WTC11 (cell line): ENCODE results near the gene RBCK1. TPM values are rescaled to one million over a fixed set of nuclear protein-coding genes. Genes with fewer than 3 reads are reported as not detected.

Source experiments
- ATAC-seq: fragments of 200-7000 bp; cut with Tn5 transposase; 2 replicates; pipeline ENCODE4 v1.10.0; 2021; ENCODE audit warnings: mild to moderate bottlenecking, moderate library complexity
- CTCF ChIA-PET: fragments of 300-600 bp; sonication (Branson Sonifier 250); formaldehyde crosslinking; loops from one replicate; lab custom pipeline; 2021; ENCODE audit warnings: antibody characterized with exemption; lab: Charles Lee
- POLR2A ChIA-PET: fragments of 350-600 bp; sonication (Branson Sonifier 250); formaldehyde crosslinking; loops from one replicate; lab custom pipeline; 2021; ENCODE audit warnings: antibody characterized with exemption; lab: Charles Lee
- DNase-seq: peaks from one replicate; pipeline ENCODE4 v3.0.0; 2021; ENCODE audit warnings: low spot score
- H3K27ac Mint-ChIP-seq: 2 replicates; pipeline ENCODE4 v1.8.0; 2021; ENCODE audit warnings: mixed read lengths
- H3K27me3 Mint-ChIP-seq: 2 replicates; pipeline ENCODE4 v1.8.0; 2021; ENCODE audit warnings: low read depth, mild to moderate bottlenecking, moderate library complexity, mixed read lengths
- H3K36me3 Mint-ChIP-seq: 2 replicates; pipeline ENCODE4 v1.8.0; 2021; ENCODE audit warnings: mixed read lengths
- H3K4me1 Mint-ChIP-seq: 2 replicates; pipeline ENCODE4 v1.8.0; 2022; ENCODE audit warnings: mixed read lengths
- H3K4me3 Mint-ChIP-seq: 2 replicates; pipeline ENCODE4 v1.8.0; 2021; ENCODE audit warnings: mild to moderate bottlenecking, moderate library complexity, mixed read lengths
- H3K9me3 Mint-ChIP-seq: 2 replicates; pipeline ENCODE4 v1.8.0; 2021; ENCODE audit warnings: mixed read lengths
- CREM ChIP-seq: sonication (generic); formaldehyde crosslinking; IDR thresholded peaks from 2 replicates; pipeline ENCODE4 v1.8.1; 2022; ENCODE audit warnings: mild to moderate bottlenecking, missing genetic modification reagents, moderate library complexity
- ELF4 ChIP-seq: sonication (generic); formaldehyde crosslinking; IDR thresholded peaks from 2 replicates; pipeline ENCODE4 v1.8.1; 2022; ENCODE audit warnings: low read depth, mild to moderate bottlenecking, moderate library complexity, missing genetic modification reagents
- ESRRA ChIP-seq: sonication (generic); formaldehyde crosslinking; IDR thresholded peaks from 2 replicates; pipeline ENCODE4 v1.8.1; 2022; ENCODE audit warnings: mild to moderate bottlenecking, missing genetic modification reagents, borderline replicate concordance
- GRHL2 ChIP-seq: fragments of 250-450 bp; sonication (Bioruptor Pico); IDR thresholded peaks from 2 replicates; pipeline ENCODE4 v1.8.0; 2022; ENCODE audit warnings: mild to moderate bottlenecking, moderate library complexity; ENCODE audit not compliant: insufficient replicate concordance, severe bottlenecking
- JAZF1 ChIP-seq: fragments of 250-450 bp; sonication (Bioruptor Pico); IDR thresholded peaks from 2 replicates; pipeline ENCODE4 v1.9.0; 2021; ENCODE audit warnings: moderate library complexity, mild to moderate bottlenecking, inconsistent platforms
- NFE2L1 ChIP-seq: sonication (generic); formaldehyde crosslinking; IDR thresholded peaks from 2 replicates; pipeline ENCODE4 v1.8.1; 2023; ENCODE audit warnings: missing genetic modification reagents
- OVOL2 ChIP-seq: fragments of 250-450 bp; sonication (Bioruptor Pico); IDR thresholded peaks from 2 replicates; pipeline ENCODE4 v1.9.0; 2021; ENCODE audit warnings: mild to moderate bottlenecking, borderline replicate concordance
- TEAD4 ChIP-seq: sonication (generic); formaldehyde crosslinking; IDR thresholded peaks from 2 replicates; pipeline ENCODE4 v1.8.0; 2022; ENCODE audit warnings: mild to moderate bottlenecking, missing genetic modification reagents
- ZNF671 ChIP-seq: fragments of 250-450 bp; sonication (Bioruptor Pico); IDR thresholded peaks from 2 replicates; pipeline ENCODE4 v1.8.0; 2021; ENCODE audit warnings: mild to moderate bottlenecking
- total RNA-seq: library from RNA; stranded (reverse); gene quantifications from 3 replicates; pipeline ENCODE4 v1.2.3, GENCODE V29; 2021
- TF ChIP-seq, protein P1 (sequence below): sonication (generic); formaldehyde crosslinking; IDR thresholded peaks from 2 replicates; pipeline ENCODE4 v1.8.0; 2023; ENCODE audit warnings: mild to moderate bottlenecking, missing genetic modification reagents
- TF ChIP-seq, protein P2 (sequence below): fragments of 250-450 bp; sonication (Bioruptor Pico); IDR thresholded peaks from 2 replicates; pipeline ENCODE4 v1.9.0; 2021; ENCODE audit warnings: moderate library complexity, mild to moderate bottlenecking, inconsistent platforms, borderline replicate concordance
- TF ChIP-seq, protein P3 (sequence below): fragments of 250-450 bp; sonication (Bioruptor Pico); conservative IDR thresholded peaks from 2 replicates; pipeline ENCODE4 v1.9.0; 2021; ENCODE audit warnings: mild to moderate bottlenecking
- TF ChIP-seq, protein P4 (sequence below): sonication (generic); formaldehyde crosslinking; IDR thresholded peaks from 2 replicates; pipeline ENCODE4 v1.8.1; 2023; ENCODE audit warnings: mild to moderate bottlenecking, missing genetic modification reagents, borderline replicate concordance
- TF ChIP-seq, protein P5 (sequence below): fragments of 250-450 bp; sonication (Bioruptor Pico); IDR thresholded peaks from 2 replicates; pipeline ENCODE4 v1.8.0; 2021; ENCODE audit warnings: mild to moderate bottlenecking
- TF ChIP-seq, protein P6 (sequence below): fragments of 250-450 bp; sonication (Bioruptor Pico); IDR thresholded peaks from 2 replicates; pipeline ENCODE4 v1.9.0; 2021; ENCODE audit warnings: mild to moderate bottlenecking

RBCK1 gene
- total RNA-seq, 1 experiment from 2014 or later = 75.2 TPM

DNA sequence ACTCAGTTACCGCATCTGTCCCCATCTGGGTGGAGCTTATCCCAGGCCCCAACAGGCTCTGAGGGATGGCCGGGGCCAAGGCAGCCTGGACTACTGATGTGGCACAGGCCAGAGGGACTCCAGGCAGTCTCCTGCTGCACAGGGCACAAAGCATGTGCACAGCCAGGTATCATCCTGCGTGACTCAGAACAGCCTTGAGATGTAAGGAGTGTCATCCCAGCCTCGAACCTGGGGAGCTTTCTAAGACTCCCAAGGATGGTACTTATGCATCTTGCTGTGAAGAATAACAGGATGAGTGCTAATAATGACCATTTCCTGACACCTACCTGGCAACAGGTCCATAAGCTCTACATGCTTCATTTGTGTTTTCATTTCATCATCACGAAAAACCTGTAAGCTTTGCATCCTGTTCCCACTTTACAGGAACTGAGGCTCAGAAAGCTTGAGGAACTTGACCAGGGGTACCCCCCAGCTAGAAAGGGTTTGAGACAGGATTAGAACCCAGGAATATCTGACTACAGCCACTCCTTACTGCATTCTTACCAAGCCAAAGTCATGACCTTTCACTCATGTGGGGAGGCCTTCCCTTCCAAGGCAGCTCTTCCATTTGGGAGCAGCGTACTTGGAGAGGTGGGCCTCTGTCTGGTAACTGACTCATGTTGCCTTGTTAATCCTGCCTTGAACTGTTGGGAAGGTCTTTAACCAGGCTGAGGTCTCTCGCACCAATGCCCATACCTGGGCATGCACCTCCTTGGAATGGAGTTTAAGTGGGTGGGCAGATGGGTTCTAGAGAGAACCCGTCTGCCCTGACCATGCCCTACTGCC is 25.6 kb upstream of the RBCK1 start:
- Mint-ChIP-seq H3K4me3 (peak overlapping the region; percentile 66), H3K27ac (no peak overlapping the region), H3K4me1 (no peaks in the 10 kb centered on the region)

More for the DNA sequence above, 25.6 kb upstream of the RBCK1 start:
- Mint-ChIP-seq H3K9me3 (no peaks in the 10 kb centered on the region), H3K36me3 (no peaks in the 10 kb centered on the region), H3K27me3 (peaks cover 25% of the 10 kb centered on the region)
- POLR2A ChIA-PET = interaction anchor here (0.8 to 1.6 kb wide), 5 partner anchors 25 to 193 kb away, joined by 3 to 10 read pairs (median 4); partner anchors contain the start of genes CSNK2A1, RBCK1 and SOX12
- ATAC-seq = peak; percentile 17
- CTCF ChIA-PET = interaction anchor here (1.2 to 5.3 kb wide), 5 partner anchors 12 to 49 kb away, joined by 4 to 30 read pairs (median 7); no protein-coding TSS in a partner anchor
- DNase-seq = no peak
- TF ChIP-seq, protein P1, sequence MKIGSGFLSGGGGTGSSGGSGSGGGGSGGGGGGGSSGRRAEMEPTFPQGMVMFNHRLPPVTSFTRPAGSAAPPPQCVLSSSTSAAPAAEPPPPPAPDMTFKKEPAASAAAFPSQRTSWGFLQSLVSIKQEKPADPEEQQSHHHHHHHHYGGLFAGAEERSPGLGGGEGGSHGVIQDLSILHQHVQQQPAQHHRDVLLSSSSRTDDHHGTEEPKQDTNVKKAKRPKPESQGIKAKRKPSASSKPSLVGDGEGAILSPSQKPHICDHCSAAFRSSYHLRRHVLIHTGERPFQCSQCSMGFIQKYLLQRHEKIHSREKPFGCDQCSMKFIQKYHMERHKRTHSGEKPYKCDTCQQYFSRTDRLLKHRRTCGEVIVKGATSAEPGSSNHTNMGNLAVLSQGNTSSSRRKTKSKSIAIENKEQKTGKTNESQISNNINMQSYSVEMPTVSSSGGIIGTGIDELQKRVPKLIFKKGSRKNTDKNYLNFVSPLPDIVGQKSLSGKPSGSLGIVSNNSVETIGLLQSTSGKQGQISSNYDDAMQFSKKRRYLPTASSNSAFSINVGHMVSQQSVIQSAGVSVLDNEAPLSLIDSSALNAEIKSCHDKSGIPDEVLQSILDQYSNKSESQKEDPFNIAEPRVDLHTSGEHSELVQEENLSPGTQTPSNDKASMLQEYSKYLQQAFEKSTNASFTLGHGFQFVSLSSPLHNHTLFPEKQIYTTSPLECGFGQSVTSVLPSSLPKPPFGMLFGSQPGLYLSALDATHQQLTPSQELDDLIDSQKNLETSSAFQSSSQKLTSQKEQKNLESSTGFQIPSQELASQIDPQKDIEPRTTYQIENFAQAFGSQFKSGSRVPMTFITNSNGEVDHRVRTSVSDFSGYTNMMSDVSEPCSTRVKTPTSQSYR (CRISPR knock-in tag) = no peak
- TF ChIP-seq CREM (CRISPR knock-in tag) (no peak), GRHL2 (CRISPR knock-in tag) (no peak), ZNF671 (CRISPR knock-in tag) (no peak), ESRRA (CRISPR knock-in tag) (no peak), ELF4 (CRISPR knock-in tag) (no peak), OVOL2 (CRISPR knock-in tag) (no peak), TEAD4 (CRISPR knock-in tag) (no peak), NFE2L1 (no peak), JAZF1 (CRISPR knock-in tag) (no peak)
- TF ChIP-seq, protein P2, sequence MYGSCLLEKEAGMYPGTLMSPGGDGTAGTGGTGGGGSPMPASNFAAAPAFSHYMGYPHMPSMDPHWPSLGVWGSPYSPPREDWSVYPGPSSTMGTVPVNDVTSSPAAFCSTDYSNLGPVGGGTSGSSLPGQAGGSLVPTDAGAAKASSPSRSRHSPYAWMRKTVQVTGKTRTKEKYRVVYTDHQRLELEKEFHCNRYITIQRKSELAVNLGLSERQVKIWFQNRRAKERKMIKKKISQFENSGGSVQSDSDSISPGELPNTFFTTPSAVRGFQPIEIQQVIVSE (CRISPR knock-in tag) = no peak
- TF ChIP-seq, protein P3, sequence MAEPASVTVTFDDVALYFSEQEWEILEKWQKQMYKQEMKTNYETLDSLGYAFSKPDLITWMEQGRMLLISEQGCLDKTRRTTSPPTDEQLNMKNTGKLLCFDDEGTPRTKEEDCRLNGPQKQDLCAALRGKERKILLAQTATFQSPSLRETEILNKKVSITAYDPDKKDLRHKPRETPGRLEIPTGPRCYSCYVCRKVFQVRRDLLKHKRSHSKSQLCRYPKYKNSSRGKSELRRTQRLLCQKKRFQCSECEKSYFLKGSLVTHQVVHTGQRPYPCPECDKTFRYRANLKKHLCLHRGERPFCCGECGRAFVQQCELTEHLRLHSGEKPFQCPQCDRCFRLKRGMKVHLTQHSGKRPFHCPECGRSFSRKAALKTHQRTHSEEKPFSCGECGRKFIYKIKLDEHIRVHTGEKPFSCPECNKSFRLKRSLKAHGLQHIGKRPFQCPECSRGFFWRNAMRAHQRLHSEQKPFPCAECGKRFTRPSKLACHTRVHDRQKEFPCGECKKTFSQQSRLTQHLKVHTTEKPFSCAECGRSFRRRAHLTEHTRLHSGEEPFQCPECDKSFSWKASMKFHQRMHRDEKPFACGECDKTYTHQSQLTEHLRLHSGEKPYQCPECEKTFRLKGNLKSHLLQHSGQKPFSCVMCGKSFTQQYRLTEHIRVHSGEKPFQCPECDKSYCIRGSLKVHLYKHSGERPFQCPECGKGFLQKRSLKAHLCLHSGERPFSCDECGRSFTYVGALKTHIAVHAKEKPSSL (CRISPR knock-in tag) = no peak
- TF ChIP-seq, protein P4, sequence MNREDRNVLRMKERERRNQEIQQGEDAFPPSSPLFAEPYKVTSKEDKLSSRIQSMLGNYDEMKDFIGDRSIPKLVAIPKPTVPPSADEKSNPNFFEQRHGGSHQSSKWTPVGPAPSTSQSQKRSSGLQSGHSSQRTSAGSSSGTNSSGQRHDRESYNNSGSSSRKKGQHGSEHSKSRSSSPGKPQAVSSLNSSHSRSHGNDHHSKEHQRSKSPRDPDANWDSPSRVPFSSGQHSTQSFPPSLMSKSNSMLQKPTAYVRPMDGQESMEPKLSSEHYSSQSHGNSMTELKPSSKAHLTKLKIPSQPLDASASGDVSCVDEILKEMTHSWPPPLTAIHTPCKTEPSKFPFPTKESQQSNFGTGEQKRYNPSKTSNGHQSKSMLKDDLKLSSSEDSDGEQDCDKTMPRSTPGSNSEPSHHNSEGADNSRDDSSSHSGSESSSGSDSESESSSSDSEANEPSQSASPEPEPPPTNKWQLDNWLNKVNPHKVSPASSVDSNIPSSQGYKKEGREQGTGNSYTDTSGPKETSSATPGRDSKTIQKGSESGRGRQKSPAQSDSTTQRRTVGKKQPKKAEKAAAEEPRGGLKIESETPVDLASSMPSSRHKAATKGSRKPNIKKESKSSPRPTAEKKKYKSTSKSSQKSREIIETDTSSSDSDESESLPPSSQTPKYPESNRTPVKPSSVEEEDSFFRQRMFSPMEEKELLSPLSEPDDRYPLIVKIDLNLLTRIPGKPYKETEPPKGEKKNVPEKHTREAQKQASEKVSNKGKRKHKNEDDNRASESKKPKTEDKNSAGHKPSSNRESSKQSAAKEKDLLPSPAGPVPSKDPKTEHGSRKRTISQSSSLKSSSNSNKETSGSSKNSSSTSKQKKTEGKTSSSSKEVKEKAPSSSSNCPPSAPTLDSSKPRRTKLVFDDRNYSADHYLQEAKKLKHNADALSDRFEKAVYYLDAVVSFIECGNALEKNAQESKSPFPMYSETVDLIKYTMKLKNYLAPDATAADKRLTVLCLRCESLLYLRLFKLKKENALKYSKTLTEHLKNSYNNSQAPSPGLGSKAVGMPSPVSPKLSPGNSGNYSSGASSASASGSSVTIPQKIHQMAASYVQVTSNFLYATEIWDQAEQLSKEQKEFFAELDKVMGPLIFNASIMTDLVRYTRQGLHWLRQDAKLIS = no peak
- TF ChIP-seq, protein P5, sequence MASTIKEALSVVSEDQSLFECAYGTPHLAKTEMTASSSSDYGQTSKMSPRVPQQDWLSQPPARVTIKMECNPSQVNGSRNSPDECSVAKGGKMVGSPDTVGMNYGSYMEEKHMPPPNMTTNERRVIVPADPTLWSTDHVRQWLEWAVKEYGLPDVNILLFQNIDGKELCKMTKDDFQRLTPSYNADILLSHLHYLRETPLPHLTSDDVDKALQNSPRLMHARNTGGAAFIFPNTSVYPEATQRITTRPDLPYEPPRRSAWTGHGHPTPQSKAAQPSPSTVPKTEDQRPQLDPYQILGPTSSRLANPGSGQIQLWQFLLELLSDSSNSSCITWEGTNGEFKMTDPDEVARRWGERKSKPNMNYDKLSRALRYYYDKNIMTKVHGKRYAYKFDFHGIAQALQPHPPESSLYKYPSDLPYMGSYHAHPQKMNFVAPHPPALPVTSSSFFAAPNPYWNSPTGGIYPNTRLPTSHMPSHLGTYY (CRISPR knock-in tag) = no peak
- TF ChIP-seq, protein P6, sequence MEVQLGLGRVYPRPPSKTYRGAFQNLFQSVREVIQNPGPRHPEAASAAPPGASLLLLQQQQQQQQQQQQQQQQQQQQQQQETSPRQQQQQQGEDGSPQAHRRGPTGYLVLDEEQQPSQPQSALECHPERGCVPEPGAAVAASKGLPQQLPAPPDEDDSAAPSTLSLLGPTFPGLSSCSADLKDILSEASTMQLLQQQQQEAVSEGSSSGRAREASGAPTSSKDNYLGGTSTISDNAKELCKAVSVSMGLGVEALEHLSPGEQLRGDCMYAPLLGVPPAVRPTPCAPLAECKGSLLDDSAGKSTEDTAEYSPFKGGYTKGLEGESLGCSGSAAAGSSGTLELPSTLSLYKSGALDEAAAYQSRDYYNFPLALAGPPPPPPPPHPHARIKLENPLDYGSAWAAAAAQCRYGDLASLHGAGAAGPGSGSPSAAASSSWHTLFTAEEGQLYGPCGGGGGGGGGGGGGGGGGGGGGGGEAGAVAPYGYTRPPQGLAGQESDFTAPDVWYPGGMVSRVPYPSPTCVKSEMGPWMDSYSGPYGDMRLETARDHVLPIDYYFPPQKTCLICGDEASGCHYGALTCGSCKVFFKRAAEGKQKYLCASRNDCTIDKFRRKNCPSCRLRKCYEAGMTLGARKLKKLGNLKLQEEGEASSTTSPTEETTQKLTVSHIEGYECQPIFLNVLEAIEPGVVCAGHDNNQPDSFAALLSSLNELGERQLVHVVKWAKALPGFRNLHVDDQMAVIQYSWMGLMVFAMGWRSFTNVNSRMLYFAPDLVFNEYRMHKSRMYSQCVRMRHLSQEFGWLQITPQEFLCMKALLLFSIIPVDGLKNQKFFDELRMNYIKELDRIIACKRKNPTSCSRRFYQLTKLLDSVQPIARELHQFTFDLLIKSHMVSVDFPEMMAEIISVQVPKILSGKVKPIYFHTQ (CRISPR knock-in tag) = no peak
